Measurements from ENCODE around the gene LGALSL. TPM values are rescaled to one million over a fixed set of nuclear protein-coding genes. Genes with fewer than 3 reads are reported as not detected.

Gene LGALSL
- total RNA-seq, 1 experiment from 2014 or later = 23.8 TPM

GRCh38 chr2:64470071-64470470, 16.1 kb downstream of the LGALSL start:
- Histone ChIP-seq H3K79me2 (ENCODE audit: insufficient read depth, low read length) (no peaks in the 10 kb centered on the region), H3K27ac (ENCODE audit: insufficient read length, low read depth, low read length) (no peak overlapping the region), H2BK120ac (ENCODE audit: low read depth, low read length, poor library complexity, severe bottlenecking) (no peak overlapping the region), H3K23me2 (ENCODE audit: insufficient read length, low read depth, low read length, poor library complexity, severe bottlenecking) (no peaks in the 10 kb centered on the region), H2AK5ac (ENCODE audit: insufficient read length, low read length) (no peak overlapping the region), H3K79me1 (ENCODE audit: insufficient read depth, low read depth, low read length, poor library complexity, severe bottlenecking) (no peaks in the 10 kb centered on the region), H2BK20ac (ENCODE audit: low read depth, low read length, poor library complexity, severe bottlenecking) (no peak overlapping the region), H3K14ac (ENCODE audit: insufficient read depth, low read length) (no peak overlapping the region), H3K23ac (ENCODE audit: insufficient read length, low read depth, low read length) (no peak overlapping the region), H3K9me3 (ENCODE audit: control insufficient read depth, low read depth, low read length) (no peaks in the 10 kb centered on the region), H4K91ac (ENCODE audit: insufficient read length, low read depth, low read length) (no peak overlapping the region), H3K4me2 (ENCODE audit: insufficient read depth, insufficient read length, low read length) (no peak overlapping the region), H3T11ph (ENCODE audit: low read length) (no peak overlapping the region), H4K8ac (replicated peaks; ENCODE audit: insufficient read length, low read depth, low read length) (no peak overlapping the region), H2BK12ac (ENCODE audit: insufficient read length, low read depth, low read length) (no peak overlapping the region), H3K18ac (ENCODE audit: insufficient read length, low read depth, low read length) (no peak overlapping the region), H3K4me1 (ENCODE audit: insufficient read depth, low read length) (peaks cover 7% of the 10 kb centered on the region; the same call in 1 of the 2 replicates), H3K4ac (ENCODE audit: low read depth, low read length) (no peak overlapping the region), H4K5ac (ENCODE audit: insufficient read length, low read depth, low read length) (no peak overlapping the region), H2BK5ac (ENCODE audit: insufficient read length, low read length) (no peak overlapping the region), H2AFZ (ENCODE audit: low read length) (no peak overlapping the region), H4K20me1 (ENCODE audit: control insufficient read depth, insufficient read depth, insufficient read length) (no peaks in the 10 kb centered on the region), H3K27me3 (ENCODE audit: insufficient read depth, low read length) (no peaks in the 10 kb centered on the region), H2BK15ac (ENCODE audit: low read depth, low read length) (no peak overlapping the region), H3K56ac (ENCODE audit: insufficient read length, low read depth, low read length) (no peak overlapping the region), H3K9ac (ENCODE audit: extremely low read depth, insufficient read length, low read length) (no peak overlapping the region)
- peaks cover 28 to 29% of the 10 kb centered on the region in 2 experiments for H3K4me1 Mint-ChIP-seq
- H3K4me3 Mint-ChIP-seq = no peak overlapping the region
- H3K36me3 Mint-ChIP-seq (ENCODE audit: insufficient read depth in 1 of 3, low read depth in 3 of 3) = no peaks in the 10 kb centered on the region
- no peak for DNase-seq
- H3K27ac Mint-ChIP-seq = no peak overlapping the region
- H3K9me3 Mint-ChIP-seq = no peaks in the 10 kb centered on the region
- no peak for TF ChIP-seq CTCF (conservative IDR thresholded peaks at IDR 0.05)
- no CpG with 5 or more reads among the region's 3 CpGs for WGBS (ENCODE audit: extremely low coverage, insufficient read length, low lambda C conversion rate)
- no peaks in the 10 kb centered on the region for H3K27me3 Mint-ChIP-seq (ENCODE audit: low read depth)

All from H9 (cell line).